Large intestine (tissue), 3 donors: ENCODE results near the gene DGKG. TPM values are rescaled to one million over a fixed set of nuclear protein-coding genes. Genes with fewer than 3 reads are reported as not detected.

Experiments
- DNase-seq, 2 donors: peaks; one replicate each; pipeline versions ENCODE4 v3.0.0 to v3.0.0-alpha.2; 2013
- H3K27ac ChIP-seq: one replicate; pipeline ENCODE4 v1.5.1; 2013; ENCODE audit warnings: low read length
- H3K27me3 ChIP-seq: 2 replicates; pipeline ENCODE4 v1.6.1; 2013; ENCODE audit warnings: low read length; ENCODE audit not compliant: control insufficient read depth, insufficient read depth
- H3K36me3 ChIP-seq: 2 replicates; pipeline ENCODE4 v1.6.1; 2013; ENCODE audit warnings: low read length; ENCODE audit not compliant: control insufficient read depth, insufficient read depth
- H3K4me1 ChIP-seq: one replicate; pipeline ENCODE4 v1.6.1; 2013; ENCODE audit warnings: low read length; ENCODE audit not compliant: control insufficient read depth, insufficient read depth
- H3K4me3 ChIP-seq: one replicate; pipeline ENCODE4 v1.5.1; 2013; ENCODE audit warnings: low read length
- H3K9me3 ChIP-seq: one replicate; pipeline ENCODE4 v1.6.1; 2013; ENCODE audit warnings: mild to moderate bottlenecking, low read depth, low read length, moderate library complexity; ENCODE audit not compliant: control insufficient read depth
- WGBS: methylation state at CpG from one replicate; pipeline ENCODE4 v1.1.5; 2013; ENCODE audit warnings: low lambda C conversion rate; ENCODE audit not compliant: insufficient coverage; 5-methylcytosine and 5-hydroxymethylcytosine counted together
- polyA plus RNA-seq: library from polyadenylated mRNA; unstranded; fragments of 120-200 nt; gene quantifications from one replicate; pipeline ENCODE4 v1.2.1, GENCODE V29; 2013

DGKG gene
- polyA plus RNA-seq, 1 donor, result 4.8 TPM

DNA sequence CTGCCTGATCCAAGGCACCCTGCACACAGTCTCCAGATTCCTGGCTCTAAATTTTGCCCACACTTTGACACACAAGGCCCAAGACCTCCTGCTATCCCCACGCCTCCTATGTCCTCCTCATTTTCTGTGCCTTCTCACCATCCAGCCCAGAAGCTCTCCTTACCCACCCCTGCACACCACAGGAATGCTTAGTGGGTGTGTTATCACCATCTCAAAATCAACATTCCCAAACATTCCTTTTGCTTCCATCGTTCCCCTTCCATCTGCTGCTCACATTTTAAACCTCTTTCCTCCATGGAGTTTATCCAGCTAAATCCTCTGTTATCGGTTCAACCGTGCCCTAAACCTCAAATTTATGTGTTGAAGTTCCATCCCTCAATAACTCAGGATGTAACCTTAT lies 43.9 kb downstream of the DGKG start:
- Histone ChIP-seq H3K4me3 (no peak overlapping the region), H3K36me3 (no peaks in the 10 kb centered on the region), H3K27me3 (peaks cover 7% of the 10 kb centered on the region), H3K27ac (no peak overlapping the region), H3K9me3 (no peaks in the 10 kb centered on the region), H3K4me1 (no peaks in the 10 kb centered on the region)
- DNase-seq, result no peak
- 80% methylated on average over 1 of the region's 4 CpGs for WGBS

DNA sequence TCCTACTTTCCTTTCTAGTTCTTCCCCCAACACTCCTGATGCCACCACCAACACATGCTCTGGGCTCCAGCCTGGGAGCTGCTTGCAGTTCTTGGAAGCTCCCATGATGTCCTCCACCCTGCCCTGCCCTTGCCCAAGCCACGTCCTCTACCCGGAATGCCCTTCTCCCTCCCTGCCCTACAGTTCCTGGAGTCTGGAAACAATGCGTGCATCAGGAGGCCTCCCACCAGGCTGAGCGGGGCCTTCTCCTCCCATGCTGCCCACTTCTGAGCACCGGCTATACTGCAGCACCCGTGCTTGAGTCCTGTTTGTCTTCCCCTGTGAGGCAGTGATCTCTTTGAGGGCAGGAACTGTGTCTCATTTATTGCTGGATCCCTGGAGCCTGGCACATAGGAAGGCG lies 44.6 kb downstream of the DGKG start:
- WGBS, result 100% methylated on average over 1 of the region's 7 CpGs
- Histone ChIP-seq H3K27me3 (peaks cover 7% of the 10 kb centered on the region), H3K27ac (no peak overlapping the region), H3K9me3 (no peaks in the 10 kb centered on the region), H3K4me3 (no peak overlapping the region), H3K36me3 (no peaks in the 10 kb centered on the region), H3K4me1 (no peaks in the 10 kb centered on the region)
- no peak for DNase-seq

DNA sequence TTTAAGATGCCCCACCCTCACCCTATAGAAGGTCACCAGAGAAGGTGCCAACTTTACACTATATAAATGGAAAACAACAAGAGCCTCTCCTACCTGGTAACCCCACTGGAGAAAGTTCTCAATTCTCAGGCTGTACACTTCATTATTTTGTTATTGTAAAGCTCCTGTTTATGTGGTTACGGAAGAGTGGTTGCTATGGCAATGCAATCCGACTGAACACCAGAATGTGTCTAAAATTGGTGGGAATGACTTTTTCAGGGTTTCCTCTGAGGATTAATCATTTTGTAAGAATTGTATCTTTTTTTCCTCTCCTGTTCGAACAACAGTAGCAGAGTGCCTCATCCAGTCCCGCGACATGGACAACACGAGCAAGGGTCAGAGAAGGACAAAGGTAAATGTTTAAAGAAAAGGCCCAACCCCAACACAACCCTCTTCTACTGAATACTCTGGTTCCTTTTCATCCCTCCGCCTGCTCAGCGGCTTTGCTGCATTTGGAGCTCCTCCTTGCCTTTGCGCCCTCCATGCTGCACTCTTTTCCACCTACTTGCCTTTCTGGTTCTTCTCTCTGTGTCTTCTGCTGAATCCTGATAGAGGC lies 45.3 kb downstream of the DGKG start:
- Histone ChIP-seq H3K4me1 (no peaks in the 10 kb centered on the region), H3K36me3 (no peaks in the 10 kb centered on the region), H3K27me3 (peaks cover 7% of the 10 kb centered on the region), H3K27ac (no peak overlapping the region), H3K9me3 (no peaks in the 10 kb centered on the region), H3K4me3 (no peak overlapping the region)
- no peak for DNase-seq
- 80% methylated on average over 3 of the region's 9 CpGs for whole genome bisulfite sequencing

DNA sequence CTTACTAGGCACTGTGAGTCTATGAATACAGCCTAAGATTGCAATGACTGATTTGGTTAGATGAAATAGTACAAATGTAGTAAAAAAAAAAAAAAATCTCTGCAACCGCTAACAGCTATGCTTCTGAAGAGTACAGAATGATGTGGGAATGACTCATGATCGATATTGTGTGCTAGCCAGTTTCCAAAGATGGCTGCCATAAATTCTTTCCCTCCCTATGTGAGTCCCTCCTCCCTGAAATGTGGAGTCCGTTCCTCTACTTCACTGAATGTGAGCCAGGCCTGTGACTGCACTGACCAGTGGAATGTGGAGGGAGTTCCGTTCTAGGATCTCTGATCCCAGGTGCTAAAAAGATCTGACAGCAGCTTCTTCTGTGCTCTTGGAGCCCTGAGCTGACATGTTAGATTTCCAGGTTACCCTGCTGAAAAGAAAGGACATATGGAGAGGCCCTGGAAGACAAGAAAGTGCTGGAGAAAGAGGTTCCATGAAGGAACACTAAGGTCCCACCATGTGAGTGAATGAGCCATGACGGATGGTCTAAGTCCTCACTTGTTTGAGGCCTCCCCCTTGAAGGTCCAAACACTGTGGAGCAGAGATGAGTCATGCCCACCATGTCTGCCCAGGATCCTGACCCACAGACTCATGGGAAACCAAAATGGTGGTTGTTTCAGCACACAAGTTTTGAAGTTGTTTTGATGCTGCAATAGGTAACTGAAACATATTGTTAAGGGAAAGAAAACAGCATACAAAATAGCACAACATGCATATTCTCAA lies 46.3 kb downstream of the DGKG start:
- Histone ChIP-seq H3K27ac (no peak overlapping the region), H3K4me3 (no peak overlapping the region), H3K9me3 (no peaks in the 10 kb centered on the region), H3K4me1 (no peaks in the 10 kb centered on the region), H3K27me3 (peaks cover 7% of the 10 kb centered on the region), H3K36me3 (no peaks in the 10 kb centered on the region)
- no CpG with 5 or more reads among the region's 5 CpGs for WGBS
- no peak for DNase-seq

DNA sequence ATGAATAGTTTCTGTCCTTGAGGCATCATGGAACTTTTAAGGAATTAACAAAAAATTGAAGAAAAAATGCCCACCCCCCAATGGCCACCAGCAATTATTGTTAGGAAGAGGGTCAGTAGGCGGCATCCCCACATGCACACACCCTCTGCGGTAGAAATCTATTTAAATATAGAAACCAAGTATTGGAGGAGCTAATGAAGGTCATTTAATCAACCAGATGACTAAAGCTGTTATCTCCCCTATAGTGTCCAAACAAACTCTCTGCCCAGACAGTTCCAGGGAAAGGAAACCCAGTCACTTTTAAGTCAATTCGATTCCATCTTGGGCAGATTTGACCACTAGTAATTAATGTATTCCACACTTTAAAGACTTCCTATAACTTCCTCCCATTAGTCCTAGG lies 47.1 kb downstream of the DGKG start:
- Histone ChIP-seq H3K4me1 (no peaks in the 10 kb centered on the region), H3K27ac (no peak overlapping the region), H3K9me3 (no peaks in the 10 kb centered on the region), H3K27me3 (peaks cover 7% of the 10 kb centered on the region), H3K4me3 (no peak overlapping the region), H3K36me3 (no peaks in the 10 kb centered on the region)
- no peak for DNase-seq
- no CpG with 5 or more reads among the region's 3 CpGs for WGBS

DNA sequence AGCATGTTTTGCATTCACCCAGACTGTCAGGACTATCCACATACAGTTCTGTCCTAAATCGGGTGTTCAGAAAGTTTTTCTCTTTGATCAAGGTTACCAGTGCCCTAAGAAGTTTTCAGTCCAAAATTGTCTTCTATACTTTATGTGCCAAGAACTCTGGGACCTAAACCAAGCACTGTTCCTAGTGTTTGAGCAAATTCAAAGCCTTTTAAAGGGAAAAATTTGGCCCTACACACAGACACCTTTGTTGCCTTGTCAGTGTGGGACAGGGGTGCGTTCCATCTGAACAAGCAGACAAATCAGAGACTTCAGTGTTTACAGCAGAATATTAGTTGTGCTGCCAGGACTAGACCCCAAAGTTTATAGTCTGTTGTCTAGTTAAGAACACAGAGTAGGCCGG lies 50.6 kb downstream of the DGKG start:
- Histone ChIP-seq H3K4me3 (no peak overlapping the region), H3K36me3 (no peaks in the 10 kb centered on the region), H3K27me3 (no peaks in the 10 kb centered on the region), H3K27ac (no peak overlapping the region), H3K4me1 (no peaks in the 10 kb centered on the region), H3K9me3 (no peaks in the 10 kb centered on the region)
- no CpG with 5 or more reads among the region's 3 CpGs for WGBS
- no peak for DNase-seq

DNA sequence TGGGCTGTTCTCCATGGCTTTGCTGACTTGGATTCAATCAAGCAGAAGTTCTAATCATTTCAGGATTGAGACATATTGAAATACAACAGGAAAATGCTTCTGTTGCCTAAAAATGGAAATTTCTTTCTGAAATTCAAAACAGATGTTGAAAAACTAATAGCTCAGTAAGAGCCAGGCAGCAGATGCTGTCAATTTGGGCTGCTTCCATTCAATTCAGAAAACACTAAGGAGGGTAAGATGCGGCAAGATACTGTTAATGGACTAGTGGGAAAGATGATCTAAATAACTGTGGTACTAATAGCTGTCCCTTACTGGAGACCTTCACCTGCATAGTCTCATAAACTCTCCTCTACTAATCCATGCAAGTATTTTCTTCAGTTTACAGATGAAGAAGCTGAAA lies 53.5 kb downstream of the DGKG start:
- Histone ChIP-seq H3K27me3 (peaks cover 7% of the 10 kb centered on the region), H3K36me3 (no peaks in the 10 kb centered on the region), H3K4me3 (no peak overlapping the region), H3K4me1 (no peaks in the 10 kb centered on the region), H3K9me3 (no peaks in the 10 kb centered on the region), H3K27ac (no peak overlapping the region)
- WGBS, result 100% methylated on average over 1 of the region's 1 CpG
- DNase-seq, result no peak

DNA sequence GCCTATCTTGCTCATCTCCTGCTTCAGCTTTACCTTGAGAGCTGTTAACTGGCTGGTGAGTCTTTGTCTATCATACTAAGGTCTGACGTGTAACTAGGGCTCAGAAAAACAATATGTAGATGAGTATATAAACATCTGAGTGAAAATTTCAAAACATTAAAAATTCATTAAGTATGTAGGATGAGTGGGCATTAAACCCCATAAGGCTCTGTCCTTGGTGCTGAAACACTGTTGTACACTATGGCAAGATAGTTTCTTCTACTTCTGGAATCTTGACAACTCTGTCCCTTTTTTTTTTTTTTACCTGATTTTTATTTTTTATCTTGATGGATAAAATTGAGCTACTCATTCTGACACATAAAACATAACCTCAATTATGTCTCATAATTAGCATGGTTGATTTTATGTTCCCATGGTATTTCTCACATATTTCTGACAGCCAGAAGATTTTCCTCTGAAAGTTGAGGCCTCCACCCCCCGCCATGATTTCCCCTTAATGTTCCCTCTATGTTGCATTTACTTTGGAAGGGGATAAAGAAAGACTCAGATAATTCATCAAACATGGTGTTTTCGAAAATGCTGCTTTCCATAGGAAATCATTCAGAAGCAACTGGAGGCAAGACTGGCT lies 54.3 kb downstream of the DGKG start:
- H3K4me1 ChIP-seq, result no peaks in the 10 kb centered on the region
- H3K27me3 ChIP-seq, result peaks cover 11% of the 10 kb centered on the region
- H3K9me3 ChIP-seq, result no peaks in the 10 kb centered on the region
- 20% methylated on average over 1 of the region's 3 CpGs for WGBS
- no peak overlapping the region for H3K27ac ChIP-seq
- H3K4me3 ChIP-seq, result no peak overlapping the region
- H3K36me3 ChIP-seq, result no peaks in the 10 kb centered on the region
- DNase-seq, result peak in 1 of 2 donors; percentile 12

DNA sequence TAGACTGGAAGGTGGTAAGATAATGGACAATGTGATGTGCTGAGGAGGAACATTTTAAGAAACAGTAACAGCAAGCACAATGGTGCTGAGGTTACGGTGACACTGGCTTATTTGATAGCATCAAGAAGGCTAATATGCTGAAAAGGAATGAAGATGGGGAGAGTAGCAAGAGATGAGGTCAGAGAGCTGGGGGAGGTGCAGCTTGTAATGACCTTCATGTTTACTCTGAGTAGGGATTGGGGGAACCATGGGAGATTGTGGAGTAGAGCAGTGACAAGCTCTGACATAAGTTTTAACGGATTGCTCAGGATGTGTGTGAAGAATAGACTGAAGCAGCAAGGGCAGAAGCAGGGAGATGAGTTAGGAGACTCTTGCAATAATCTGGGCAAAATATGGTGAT lies 56.7 kb downstream of the DGKG start:
- no CpG with 5 or more reads among the region's 2 CpGs for WGBS

DNA sequence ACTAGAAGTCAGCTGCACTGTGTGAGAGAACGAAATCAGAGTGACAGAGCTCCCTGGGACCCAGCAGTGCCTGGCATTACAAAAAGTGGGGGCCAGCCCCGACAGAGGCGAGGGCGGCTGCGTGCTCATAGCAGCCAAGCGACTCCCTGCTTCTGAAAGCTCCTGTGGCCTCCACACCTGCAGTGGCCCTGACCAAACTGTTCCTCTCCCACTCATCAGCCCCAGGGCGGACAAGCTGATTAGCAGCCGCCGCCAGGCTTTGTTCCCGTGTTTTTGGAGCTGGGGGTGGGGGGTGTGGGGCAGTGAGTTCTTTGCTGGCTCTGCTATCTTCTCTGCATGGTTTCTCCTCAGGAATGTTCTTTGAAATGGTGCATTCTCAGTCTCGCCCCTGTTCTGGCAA lies 58.1 kb downstream of the DGKG start:
- H3K9me3 ChIP-seq, result no peaks in the 10 kb centered on the region
- no peak overlapping the region for H3K4me3 ChIP-seq
- no CpG with 5 or more reads among the region's 11 CpGs for WGBS
- no peak for DNase-seq
- H3K27ac ChIP-seq, result no peak overlapping the region
- no peaks in the 10 kb centered on the region for H3K36me3 ChIP-seq
- peaks cover 16% of the 10 kb centered on the region for H3K27me3 ChIP-seq
- no peaks in the 10 kb centered on the region for H3K4me1 ChIP-seq

More for the DNA sequence above, 56.7 kb downstream of the DGKG start:
- Histone ChIP-seq H3K27me3 (peaks cover 14% of the 10 kb centered on the region), H3K4me3 (no peak overlapping the region), H3K4me1 (no peaks in the 10 kb centered on the region), H3K36me3 (no peaks in the 10 kb centered on the region), H3K9me3 (no peaks in the 10 kb centered on the region), H3K27ac (no peak overlapping the region)
- DNase-seq, result no peak
